Measurements from ENCODE around the gene PRKCSH.

- no peak for TF ChIP-seq CTCF (IDR thresholded peaks at IDR 0.05)
- TF ChIP-seq REST (IDR thresholded peaks at IDR 0.05; ENCODE audit: insufficient read depth in 1 of 2, low read depth in 2 of 2, low read length in 1 of 2) = no peak
- no peak for TF ChIP-seq POLR2AphosphoS5 (IDR thresholded peaks at IDR 0.05; ENCODE audit: low read depth, low read length)
Measured at GRCh38 chr19:11451327-11451870, 16.0 kb downstream of the PRKCSH start.

All from Panc1 (cell line).